PC-3 (cell line): ENCODE measurements around the gene DPYSL4.

ENCODE experiments used
- CTCF ChIP-seq: fragments of 300-600 bp; sonication (generic); conservative IDR thresholded peaks from 2 replicates; pipeline ENCODE4 v1.5.1; 2017; ENCODE audit warnings: antibody characterized with exemption, low read depth, mild to moderate bottlenecking, low read length
- EZH2 ChIP-seq: fragments of 300-600 bp; sonication (generic); IDR thresholded peaks from one replicate; pipeline ENCODE4 v1.6.1; 2017; ENCODE audit warnings: antibody characterized with exemption, mild to moderate bottlenecking, low read length; ENCODE audit not compliant: unreplicated experiment

GRCh38 chr10:132163826-132164515 is 22.8 kb upstream of the DPYSL4 start:
- TF ChIP-seq CTCF (no peak), EZH2 (no peak)
